ENCODE data around the gene TRIM59.

GRCh38 chr3:160475884-160476283 is 26.3 kb upstream of the TRIM59 start:
- no peak for TF ChIP-seq CTCF (IDR thresholded peaks at IDR 0.05 in 2 of 3, conservative IDR thresholded peaks at IDR 0.05 in 1 of 3; ENCODE audit: control insufficient read depth in 2 of 3, extremely low read depth in 1 of 3, insufficient read depth in 1 of 3, low read depth in 3 of 3, low read length in 3 of 3)
- no peak for TF ChIP-seq ZNF24 (IDR thresholded peaks at IDR 0.05)
- TF ChIP-seq POLR2AphosphoS5 (IDR thresholded peaks at IDR 0.05; ENCODE audit: low read length) = no peak
- no peak for TF ChIP-seq CREM (IDR thresholded peaks at IDR 0.05; ENCODE audit: low read depth)
- no peak for TF ChIP-seq FOXM1 (IDR thresholded peaks at IDR 0.05; ENCODE audit: low read depth, low read length)
- TF ChIP-seq EZH2 (IDR thresholded peaks at IDR 0.05; ENCODE audit: borderline replicate concordance, control insufficient read depth, low read depth, low read length) = no peak
- no peak for TF ChIP-seq RBBP5 (conservative IDR thresholded peaks at IDR 0.05)
- TF ChIP-seq YBX1 (IDR thresholded peaks at IDR 0.05) = no peak
- TF ChIP-seq RELA (IDR thresholded peaks at IDR 0.05; ENCODE audit: borderline replicate concordance, partially characterized antibody) = no peak
- no peak for TF ChIP-seq NRF1 (conservative IDR thresholded peaks at IDR 0.05; ENCODE audit: low read depth, low read length)
- TF ChIP-seq MXI1 (IDR thresholded peaks at IDR 0.05; ENCODE audit: low read depth, low read length) = no peak
- no peak for TF ChIP-seq POLR2A (IDR thresholded peaks at IDR 0.05; ENCODE audit: low read depth, low read length)
